ENCODE results near the gene CHRNA4. TPM values are rescaled to one million over a fixed set of nuclear protein-coding genes. Genes with fewer than 3 reads are reported as not detected.

The CHRNA4 gene
- total RNA-seq, 1 experiment from 2014 or later = 0.11 TPM

GRCh38 chr20:63329331-63330083, 31.6 kb downstream of the CHRNA4 start:
- BruUV-seq (replicated peaks) = no TSS peak
- Mint-ChIP-seq H3K4me1 (ENCODE audit: low read depth, unreplicated experiment) (peaks cover 6% of the 10 kb centered on the region), H3K9me3 (ENCODE audit: unreplicated experiment) (peaks cover 8% of the 10 kb centered on the region), H3K4me3 (ENCODE audit: unreplicated experiment) (no peak overlapping the region), H3K27me3 (ENCODE audit: insufficient read depth, unreplicated experiment) (peaks cover 2% of the 10 kb centered on the region), H3K27ac (ENCODE audit: unreplicated experiment) (no peak overlapping the region), H3K36me3 (ENCODE audit: insufficient read depth, unreplicated experiment) (no peaks in the 10 kb centered on the region)
- Histone ChIP-seq H3K4me1 (peaks cover 4% of the 10 kb centered on the region; the same call in 1 of the 2 replicates), H3K36me3 (ENCODE audit: control insufficient read depth, insufficient read depth, low read length) (no peaks in the 10 kb centered on the region), H3K27me3 (replicated peaks; ENCODE audit: control insufficient read depth, insufficient read depth, low read length) (no peaks in the 10 kb centered on the region), H3K4me3 (ENCODE audit: low read depth, low read length) (no peak overlapping the region), H3K9me3 (peaks cover 16% of the 10 kb centered on the region)
- no peak for TF ChIP-seq CTCF (IDR thresholded peaks at IDR 0.05; ENCODE audit: insufficient read depth in 1 of 2, low read depth in 1 of 2, low read length in 1 of 2, severe bottlenecking in 1 of 2, unreplicated experiment in 1 of 2)
- intact Hi-C loops (cut with micrococcal nuclease; ENCODE audit: unreplicated experiment) = no loop called here
- CTCF ChIA-PET = no interaction called here
- no peak for DNase-seq
- POLR2A ChIA-PET = no interaction called here

- Mint-ChIP-seq H3K4me1 (ENCODE audit: low read depth, unreplicated experiment) (peaks cover 6% of the 10 kb centered on the region), H3K27me3 (ENCODE audit: insufficient read depth, unreplicated experiment) (peaks cover 6% of the 10 kb centered on the region), H3K36me3 (ENCODE audit: insufficient read depth, unreplicated experiment) (no peaks in the 10 kb centered on the region), H3K9me3 (ENCODE audit: unreplicated experiment) (peaks cover 8% of the 10 kb centered on the region), H3K27ac (ENCODE audit: unreplicated experiment) (no peak overlapping the region), H3K4me3 (ENCODE audit: unreplicated experiment) (no peak overlapping the region)
- Histone ChIP-seq H3K4me1 (peaks cover 4% of the 10 kb centered on the region; the same call in 1 of the 2 replicates), H3K27me3 (replicated peaks; ENCODE audit: control insufficient read depth, insufficient read depth, low read length) (no peaks in the 10 kb centered on the region), H3K36me3 (ENCODE audit: control insufficient read depth, insufficient read depth, low read length) (no peaks in the 10 kb centered on the region), H3K9me3 (peaks cover 16% of the 10 kb centered on the region), H3K4me3 (ENCODE audit: low read depth, low read length) (no peak overlapping the region)
- BruUV-seq (replicated peaks) = no TSS peak
- TF ChIP-seq CTCF (IDR thresholded peaks at IDR 0.05; ENCODE audit: insufficient read depth in 1 of 2, low read depth in 1 of 2, low read length in 1 of 2, severe bottlenecking in 1 of 2, unreplicated experiment in 1 of 2) = no peak
- POLR2A ChIA-PET = no interaction called here
- intact Hi-C loops (cut with micrococcal nuclease; ENCODE audit: unreplicated experiment) = no loop called here
- CTCF ChIA-PET = interaction anchor here (1.0 kb wide), 1 partner anchor 19 kb away, joined by 3 read pairs; no protein-coding TSS in a partner anchor
- DNase-seq = no peak
These were observed 32.4 kb downstream of the CHRNA4 start for GRCh38 chr20:63328718-63329275.

- intact Hi-C loops (cut with micrococcal nuclease; ENCODE audit: unreplicated experiment) = no loop called here
- ChIA-PET POLR2A (no interaction called here), CTCF (interaction anchor here (1.0 to 1.2 kb wide), 2 partner anchors 18 to 19 kb away, joined by 3 to 4 read pairs; no protein-coding TSS in a partner anchor)
- Histone ChIP-seq H3K4me1 (peaks cover 4% of the 10 kb centered on the region; the same call in 1 of the 2 replicates), H3K9me3 (peaks cover 16% of the 10 kb centered on the region), H3K4me3 (ENCODE audit: low read depth, low read length) (no peak overlapping the region), H3K36me3 (ENCODE audit: control insufficient read depth, insufficient read depth, low read length) (no peaks in the 10 kb centered on the region), H3K27me3 (replicated peaks; ENCODE audit: control insufficient read depth, insufficient read depth, low read length) (no peaks in the 10 kb centered on the region)
- H3K4me1 Mint-ChIP-seq (ENCODE audit: low read depth, unreplicated experiment) = peaks cover under 1% of the 10 kb centered on the region
- DNase-seq = no peak
- peaks cover 8% of the 10 kb centered on the region for H3K9me3 Mint-ChIP-seq (ENCODE audit: unreplicated experiment)
- no peak for TF ChIP-seq CTCF (IDR thresholded peaks at IDR 0.05; ENCODE audit: insufficient read depth in 1 of 2, low read depth in 1 of 2, low read length in 1 of 2, severe bottlenecking in 1 of 2, unreplicated experiment in 1 of 2)
- H3K36me3 Mint-ChIP-seq (ENCODE audit: insufficient read depth, unreplicated experiment) = no peaks in the 10 kb centered on the region
- BruUV-seq (replicated peaks) = no TSS peak
- no peak overlapping the region for H3K4me3 Mint-ChIP-seq (ENCODE audit: unreplicated experiment)
- no peak overlapping the region for H3K27ac Mint-ChIP-seq (ENCODE audit: unreplicated experiment)
- peaks cover 9% of the 10 kb centered on the region for H3K27me3 Mint-ChIP-seq (ENCODE audit: insufficient read depth, unreplicated experiment)
These were observed 33.0 kb downstream of the CHRNA4 start for GRCh38 chr20:63328026-63328700.
